ENCODE results near the gene ITGA4.

DNA sequence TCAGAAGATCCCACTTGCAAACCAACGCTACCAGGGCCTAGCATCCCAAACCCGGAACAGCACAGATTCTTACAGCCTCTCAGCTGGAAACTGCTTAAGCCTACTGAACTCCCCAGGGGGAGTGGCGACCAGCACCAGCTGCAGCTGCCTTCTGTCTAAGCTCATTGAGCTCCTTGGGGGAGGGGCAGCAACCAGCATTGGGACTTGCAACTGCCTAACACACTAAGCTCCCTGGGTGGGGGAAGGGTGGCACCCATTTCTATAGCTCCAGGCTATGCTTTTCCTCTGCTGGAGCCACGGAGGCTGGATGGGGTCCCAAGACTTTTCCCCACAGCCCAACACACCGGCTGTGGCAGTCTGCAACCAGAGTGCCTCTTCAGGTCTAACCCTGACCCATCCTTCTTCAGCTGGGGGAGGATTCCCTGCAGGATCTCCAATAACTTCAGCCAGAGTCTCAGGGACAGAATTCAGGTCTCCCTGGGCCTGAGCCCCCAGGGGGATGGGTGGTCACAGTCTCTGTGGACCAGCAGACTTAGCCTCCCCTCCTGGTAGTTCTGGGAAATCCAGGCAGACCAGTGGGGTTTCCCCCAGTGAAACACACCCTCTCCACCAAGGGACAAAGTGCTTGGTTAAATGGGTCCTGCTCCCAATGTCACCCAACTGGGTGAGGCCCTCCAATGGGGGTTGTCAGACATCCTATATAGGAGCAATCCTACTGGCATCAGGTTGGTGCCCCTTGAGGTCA, 45.9 kb upstream of the ITGA4 start:
- TF ChIP-seq, protein P1, sequence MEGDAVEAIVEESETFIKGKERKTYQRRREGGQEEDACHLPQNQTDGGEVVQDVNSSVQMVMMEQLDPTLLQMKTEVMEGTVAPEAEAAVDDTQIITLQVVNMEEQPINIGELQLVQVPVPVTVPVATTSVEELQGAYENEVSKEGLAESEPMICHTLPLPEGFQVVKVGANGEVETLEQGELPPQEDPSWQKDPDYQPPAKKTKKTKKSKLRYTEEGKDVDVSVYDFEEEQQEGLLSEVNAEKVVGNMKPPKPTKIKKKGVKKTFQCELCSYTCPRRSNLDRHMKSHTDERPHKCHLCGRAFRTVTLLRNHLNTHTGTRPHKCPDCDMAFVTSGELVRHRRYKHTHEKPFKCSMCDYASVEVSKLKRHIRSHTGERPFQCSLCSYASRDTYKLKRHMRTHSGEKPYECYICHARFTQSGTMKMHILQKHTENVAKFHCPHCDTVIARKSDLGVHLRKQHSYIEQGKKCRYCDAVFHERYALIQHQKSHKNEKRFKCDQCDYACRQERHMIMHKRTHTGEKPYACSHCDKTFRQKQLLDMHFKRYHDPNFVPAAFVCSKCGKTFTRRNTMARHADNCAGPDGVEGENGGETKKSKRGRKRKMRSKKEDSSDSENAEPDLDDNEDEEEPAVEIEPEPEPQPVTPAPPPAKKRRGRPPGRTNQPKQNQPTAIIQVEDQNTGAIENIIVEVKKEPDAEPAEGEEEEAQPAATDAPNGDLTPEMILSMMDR (IDR thresholded peaks at IDR 0.05): no peak
- TF ChIP-seq POLR2A (IDR thresholded peaks at IDR 0.05): no peak

Data from Peyer's patch (tissue), 4 donors.